Psoas muscle (tissue), 8 donors: Measurements from ENCODE around the gene PPM1B. TPM values are rescaled to one million over a fixed set of nuclear protein-coding genes. Genes with fewer than 3 reads are reported as not detected.

ENCODE experiments used
- ATAC-seq, 4 donors: fragments of 200-7000 bp; cut with Tn5 transposase; one replicate each; pipeline ENCODE4 v1.9.1; 2020; ENCODE audit warnings: moderate library complexity in 3 of 4, mild to moderate bottlenecking in 2 of 4
- DNase-seq, 2 donors: peaks; one replicate each; pipeline ENCODE4 v3.0.0-alpha.2; 2020
- H3K27ac ChIP-seq: fragments of 200-600 bp; one replicate; pipeline ENCODE4 v1.8.0; 2022
- H3K27me3 ChIP-seq, 3 donors: fragments of 200-600 bp in 1 of 3; one replicate each; pipeline versions ENCODE4 v1.6.1 to v1.8.0; 2013 to 2022; ENCODE audit warnings: low read length in 2 of 3, mild to moderate bottlenecking in 2 of 3, moderate library complexity in 1 of 3; ENCODE audit not compliant: insufficient read depth in 3 of 3
- H3K36me3 ChIP-seq, 2 donors: fragments of 200-600 bp in 1 of 2; one replicate each; pipeline versions ENCODE4 v1.6.1 to v1.8.0; 2013 to 2022; ENCODE audit warnings: low read depth in 1 of 2, mild to moderate bottlenecking in 1 of 2, moderate library complexity in 1 of 2; ENCODE audit not compliant: insufficient read depth in 1 of 2
- H3K4me1 ChIP-seq: fragments of 200-600 bp; one replicate; pipeline ENCODE4 v1.8.0; 2022
- H3K4me3 ChIP-seq: fragments of 200-600 bp; one replicate; pipeline ENCODE4 v1.8.0; 2022; ENCODE audit warnings: mild to moderate bottlenecking
- H3K9me3 ChIP-seq: fragments of 200-600 bp; one replicate; pipeline ENCODE4 v1.8.0; 2022
- WGBS, 3 donors: extraction: QIAGEN DNeasy Blood & Tissue Kit; methylation state at CpG; one replicate each; pipeline versions ENCODE4 v1.1.6 to v1.1.7; 2013; 5-methylcytosine and 5-hydroxymethylcytosine counted together
- intact Hi-C, 2 donors: fragments of 100-400 bp; cut with DNase I; formaldehyde crosslinking; loops; one replicate each; pipeline versions ENCODE4 v1.11.0 to v1.14.2; 2022
- polyA plus RNA-seq, 3 donors: library from polyadenylated mRNA; stranded (reverse); fragments of 200-250 nt; gene quantifications; one replicate each; pipeline ENCODE4 v1.2.3, GENCODE V29; 2013
- total RNA-seq, 4 donors: library from RNA; stranded (reverse); fragmentation: NEBNext Ultra II Directional in 2 of 4; extraction: Animal tissue kit (Norgen Biotek cat#: 25700) in 2 of 4; gene quantifications; one replicate each; pipeline versions ENCODE4 v1.2.1 to v1.2.4, GENCODE V29; 2021 to 2023
- TF ChIP-seq, protein P1 (sequence below): fragments of 200-600 bp; IDR thresholded peaks from one replicate; pipeline ENCODE4 v1.8.0; 2022; ENCODE audit warnings: antibody characterized with exemption
- donor health status: healthy with polysubstance abuse.
- donor health status: DM: no; HTN: no; CAD: no; lungs with moderate emphysema.
- donor health status: Bipolar disorder and iron deficiency.
- donor health status: healthy.
- donor health status: DM: yes; HTN: yes; CAD: no.
- donor health status: DM: no; HTN: no; CAD: no.
- donor health status: DM: no; HTN: no; CAD: no.
- donor health status: DM: yes; HTN: yes; CAD: no.

The PPM1B gene
- total and polyA plus RNA-seq, 7 donors: 17.4 to 244 (median 112) TPM

DNA sequence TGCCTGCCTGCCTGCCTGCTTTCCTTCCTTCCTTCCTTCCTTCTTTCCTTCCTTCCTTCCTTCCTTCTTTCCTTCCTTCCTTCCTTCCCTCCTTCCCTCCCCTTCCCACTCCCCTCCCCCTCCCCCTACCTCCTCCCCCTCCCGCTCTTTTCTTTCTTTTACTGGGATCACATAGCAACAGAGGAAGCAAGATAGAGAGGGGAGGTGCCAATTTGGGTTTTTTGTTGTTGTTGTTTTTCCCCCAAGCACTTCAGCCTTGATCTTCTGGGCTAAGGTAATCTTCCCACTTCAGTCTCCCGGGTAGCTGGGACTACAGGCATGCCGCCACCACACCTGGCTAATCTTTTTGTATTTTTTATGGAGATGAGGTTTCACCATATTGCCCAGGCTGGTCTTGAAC lies 20.0 kb downstream of the PPM1B start:
- peaks cover 47% of the 10 kb centered on the region for H3K4me1 ChIP-seq
- no peaks in the 10 kb centered on the region for H3K27me3 ChIP-seq
- ATAC-seq: no peak
- intact Hi-C loops: no loop called here
- DNase-seq: no peak
- H3K9me3 ChIP-seq: no peaks in the 10 kb centered on the region
- no peaks in the 10 kb centered on the region for H3K36me3 ChIP-seq
- TF ChIP-seq, protein P1, sequence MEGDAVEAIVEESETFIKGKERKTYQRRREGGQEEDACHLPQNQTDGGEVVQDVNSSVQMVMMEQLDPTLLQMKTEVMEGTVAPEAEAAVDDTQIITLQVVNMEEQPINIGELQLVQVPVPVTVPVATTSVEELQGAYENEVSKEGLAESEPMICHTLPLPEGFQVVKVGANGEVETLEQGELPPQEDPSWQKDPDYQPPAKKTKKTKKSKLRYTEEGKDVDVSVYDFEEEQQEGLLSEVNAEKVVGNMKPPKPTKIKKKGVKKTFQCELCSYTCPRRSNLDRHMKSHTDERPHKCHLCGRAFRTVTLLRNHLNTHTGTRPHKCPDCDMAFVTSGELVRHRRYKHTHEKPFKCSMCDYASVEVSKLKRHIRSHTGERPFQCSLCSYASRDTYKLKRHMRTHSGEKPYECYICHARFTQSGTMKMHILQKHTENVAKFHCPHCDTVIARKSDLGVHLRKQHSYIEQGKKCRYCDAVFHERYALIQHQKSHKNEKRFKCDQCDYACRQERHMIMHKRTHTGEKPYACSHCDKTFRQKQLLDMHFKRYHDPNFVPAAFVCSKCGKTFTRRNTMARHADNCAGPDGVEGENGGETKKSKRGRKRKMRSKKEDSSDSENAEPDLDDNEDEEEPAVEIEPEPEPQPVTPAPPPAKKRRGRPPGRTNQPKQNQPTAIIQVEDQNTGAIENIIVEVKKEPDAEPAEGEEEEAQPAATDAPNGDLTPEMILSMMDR: no peak
- WGBS, 3 donors: 77 to 92% (median 77%) methylated on average over 3 of the region's 3 CpGs
- no peak overlapping the region for H3K27ac ChIP-seq
- H3K4me3 ChIP-seq: no peak overlapping the region

DNA sequence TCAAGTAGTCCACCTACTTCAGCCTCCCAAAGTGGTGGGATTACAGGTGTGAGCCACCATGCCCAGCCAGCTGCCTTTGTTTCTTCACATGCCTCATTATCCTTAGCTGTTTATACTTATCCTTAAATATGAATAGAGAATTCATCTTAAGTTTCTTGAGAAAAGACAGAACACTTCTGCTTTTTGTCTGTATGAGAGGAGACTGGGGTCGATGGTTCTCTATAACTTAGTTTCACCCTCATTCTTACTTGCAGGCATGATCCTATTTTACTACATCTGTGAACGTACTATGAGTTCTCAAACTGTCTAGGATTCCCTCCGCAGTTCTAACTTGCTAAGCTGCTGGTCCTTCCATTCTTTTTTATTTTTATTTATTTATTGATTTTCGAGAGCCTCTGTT lies 20.4 kb downstream of the PPM1B start:
- Histone ChIP-seq H3K9me3 (no peaks in the 10 kb centered on the region), H3K4me1 (peaks cover 47% of the 10 kb centered on the region), H3K36me3 (no peaks in the 10 kb centered on the region), H3K4me3 (no peak overlapping the region), H3K27me3 (no peaks in the 10 kb centered on the region), H3K27ac (no peak overlapping the region)
- intact Hi-C loops: no loop called here
- DNase-seq (no peak), ATAC-seq (no peak)
- TF ChIP-seq, protein P1: no peak
- 92 to 94% (median 94%) methylated on average over 4 of the region's 4 CpGs for WGBS, 3 donors

DNA sequence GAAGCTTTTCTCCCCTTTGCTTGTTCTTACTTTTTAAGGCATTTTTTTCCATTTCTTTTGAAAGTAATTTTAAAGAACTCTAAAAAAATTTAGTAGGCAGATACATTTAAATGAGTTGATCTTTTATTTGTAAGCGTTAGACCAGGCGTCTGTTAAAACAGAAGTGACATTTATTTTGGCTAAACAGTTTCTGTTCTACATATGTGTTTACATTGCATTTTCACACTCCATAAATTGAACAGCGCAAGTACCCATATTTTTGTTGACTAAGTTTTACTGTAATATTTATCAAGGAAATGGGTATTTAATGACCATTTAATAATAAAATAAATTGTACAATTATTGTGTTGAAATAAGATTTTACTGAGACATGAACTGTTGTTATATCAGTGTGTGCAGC lies 21.9 kb downstream of the PPM1B start:
- Histone ChIP-seq H3K4me3 (no peak overlapping the region), H3K27ac (no peak overlapping the region), H3K27me3 (no peaks in the 10 kb centered on the region), H3K9me3 (no peaks in the 10 kb centered on the region), H3K4me1 (peaks cover 38% of the 10 kb centered on the region), H3K36me3 (no peaks in the 10 kb centered on the region)
- DNase-seq (no peak), ATAC-seq (no peak)
- intact Hi-C loops: no loop called here
- TF ChIP-seq, protein P1: no peak
- WGBS, 3 donors: 94 to 96% (median 95%) methylated on average over 3 of the region's 3 CpGs

DNA sequence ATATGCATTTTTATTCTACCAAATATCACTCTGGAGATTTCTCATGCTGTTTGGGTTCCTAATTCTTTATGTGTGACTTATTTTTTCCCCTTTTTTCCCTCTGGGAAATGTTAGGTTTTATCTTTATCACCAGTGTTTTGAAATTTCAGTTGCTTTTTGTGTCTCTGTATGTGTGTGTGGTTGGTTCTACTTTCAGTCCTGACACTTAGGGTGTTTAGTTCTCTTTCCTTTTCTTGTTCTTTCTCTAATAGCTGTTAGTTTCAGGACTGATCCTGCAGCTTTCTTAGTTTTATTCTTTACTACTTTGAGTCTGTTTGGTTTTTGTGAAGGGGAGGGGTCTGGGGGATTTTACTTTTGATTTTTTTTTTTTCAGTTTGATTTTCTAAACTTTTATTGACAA lies 23.1 kb downstream of the PPM1B start:
- ATAC-seq: no peak
- Histone ChIP-seq H3K9me3 (no peaks in the 10 kb centered on the region), H3K4me1 (peaks cover 29% of the 10 kb centered on the region), H3K36me3 (no peaks in the 10 kb centered on the region), H3K27ac (no peak overlapping the region), H3K4me3 (no peak overlapping the region), H3K27me3 (no peaks in the 10 kb centered on the region)
- intact Hi-C loops: no loop called here
- TF ChIP-seq, protein P1: no peak
- no peak for DNase-seq

DNA sequence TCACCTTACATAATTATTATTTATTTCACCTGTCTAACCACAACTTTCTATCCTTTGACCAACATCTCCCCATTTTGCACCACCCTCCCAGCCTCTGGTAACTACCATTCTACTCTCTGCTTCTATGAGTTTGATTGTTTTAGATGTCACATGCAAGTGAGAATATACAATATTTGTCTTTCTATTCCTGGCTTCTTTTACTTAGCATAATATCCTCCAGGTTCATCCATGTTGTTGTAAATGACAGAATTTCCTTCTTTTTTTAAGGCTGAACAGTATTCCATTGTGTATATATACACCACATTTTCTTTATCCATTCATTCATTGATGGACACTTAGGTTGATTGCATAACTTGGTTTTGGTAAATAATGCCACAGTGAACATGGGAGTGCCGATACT lies 24.0 kb downstream of the PPM1B start:
- no peak for ATAC-seq
- intact Hi-C loops: no loop called here
- TF ChIP-seq, protein P1: no peak

More for the DNA sequence above, 24.0 kb downstream of the PPM1B start:
- no peak overlapping the region for H3K27ac ChIP-seq
- no peaks in the 10 kb centered on the region for H3K9me3 ChIP-seq
- WGBS, 3 donors: 83 to 94% (median 91%) methylated on average over 1 of the region's 1 CpG
- DNase-seq: no peak
- no peak overlapping the region for H3K4me3 ChIP-seq
- H3K4me1 ChIP-seq: peaks cover 25% of the 10 kb centered on the region
- no peaks in the 10 kb centered on the region for H3K36me3 ChIP-seq
- H3K27me3 ChIP-seq: no peaks in the 10 kb centered on the region
